IMR-90 (cell line): ENCODE results near the gene PCK1.

Experiments
- CTCF ChIP-seq: conservative IDR thresholded peaks from 2 replicates; pipeline ENCODE4 v1.5.1; 2012; ENCODE audit warnings: mild to moderate bottlenecking, low read depth, low read length, improper control_type of control experiment
- POLR2A ChIP-seq: IDR thresholded peaks from 2 replicates; pipeline ENCODE4 v1.6.1; 2012; ENCODE audit warnings: mild to moderate bottlenecking, low read depth, low read length
- RAD21 ChIP-seq: IDR thresholded peaks from 2 replicates; pipeline ENCODE4 v1.6.1; 2012; ENCODE audit warnings: low read length, improper control_type of control experiment
- RCOR1 ChIP-seq: IDR thresholded peaks from 2 replicates; pipeline ENCODE4 v1.6.1; 2012; ENCODE audit warnings: mild to moderate bottlenecking, low read length, improper control_type of control experiment; ENCODE audit not compliant: insufficient replicate concordance
- RFX5 ChIP-seq: IDR thresholded peaks from 2 replicates; pipeline ENCODE4 v1.8.0; 2012; ENCODE audit warnings: low read depth, mild to moderate bottlenecking, low read length, moderate library complexity
- USF2 ChIP-seq: fragments of 150-350 bp; IDR thresholded peaks from 2 replicates; pipeline ENCODE4 v1.6.1; 2017; ENCODE audit warnings: mild to moderate bottlenecking, antibody characterized with exemption, low read length, low read depth

DNA sequence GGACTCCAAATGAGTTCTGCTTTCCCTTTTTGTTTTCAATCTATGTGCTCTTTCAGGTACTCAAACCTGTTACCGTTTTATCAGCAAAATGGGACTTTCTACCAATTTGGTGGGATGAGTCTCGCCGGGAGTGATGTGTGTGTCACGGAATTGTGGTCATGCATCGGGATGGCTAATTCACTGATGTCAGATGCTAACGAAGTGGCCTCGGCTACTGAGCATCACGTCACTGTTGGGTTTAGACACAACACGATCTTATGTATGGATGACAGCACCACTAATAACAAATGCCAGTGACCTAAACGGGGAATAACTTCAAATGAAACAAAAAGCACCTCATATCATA, 1.6 kb upstream of the PCK1 start:
- no peak for TF ChIP-seq RCOR1
- TF ChIP-seq RAD21: no peak
- no peak for TF ChIP-seq USF2
- no peak for TF ChIP-seq CTCF
- no peak for TF ChIP-seq POLR2A
- TF ChIP-seq RFX5: no peak
